Measurements from ENCODE around the gene ACACB.

Gene ACACB

GRCh38 chr12:109281452-109281851 is 165.1 kb downstream of the ACACB start:
- DNase-seq: no peak

GRCh38 chr12:109284392-109284791 is 168.0 kb downstream of the ACACB start:
- DNase-seq: no peak

GRCh38 chr12:109286252-109286651 is 169.9 kb downstream of the ACACB start:
- DNase-seq: no peak

GRCh38 chr12:109286652-109287051 is 170.3 kb downstream of the ACACB start:
- DNase-seq: no peak

GRCh38 chr12:109287181-109287580 is 170.8 kb downstream of the ACACB start:
- no peak for DNase-seq

GRCh38 chr12:109287811-109288469 is 171.6 kb downstream of the ACACB start:
- no peak for DNase-seq

- no peak for DNase-seq
Observed at GRCh38 chr12:109288571-109288970, 172.2 kb downstream of the ACACB start.

- DNase-seq: no peak
Observed at GRCh38 chr12:109289004-109289403, 172.6 kb downstream of the ACACB start.

- DNase-seq: no peak
Observed at GRCh38 chr12:109289551-109289950, 173.2 kb downstream of the ACACB start.

- no peak for DNase-seq
Observed at GRCh38 chr12:109290061-109290460, 173.7 kb downstream of the ACACB start.

- no peak for DNase-seq
Observed at GRCh38 chr12:109291117-109291516, 174.7 kb downstream of the ACACB start.

- no peak for DNase-seq
Observed at GRCh38 chr12:109291521-109292341, 175.3 kb downstream of the ACACB start.

GRCh38 chr12:109292342-109292711 is 175.9 kb downstream of the ACACB start:
- no peak for DNase-seq

GRCh38 chr12:109293106-109293505 is 176.7 kb downstream of the ACACB start:
- DNase-seq: no peak

- DNase-seq: no peak
Observed at GRCh38 chr12:109294286-109294796, 178.0 kb downstream of the ACACB start.

- DNase-seq: no peak
Observed at GRCh38 chr12:109295764-109296425, 179.5 kb downstream of the ACACB start.

GRCh38 chr12:109296431-109296830 is 180.0 kb downstream of the ACACB start:
- DNase-seq: no peak

GRCh38 chr12:109299849-109300248 is 183.5 kb downstream of the ACACB start:
- DNase-seq: no peak

GRCh38 chr12:109301643-109302168 is 185.3 kb downstream of the ACACB start:
- DNase-seq: no peak

GRCh38 chr12:109302358-109302757 is 186.0 kb downstream of the ACACB start:
- DNase-seq: no peak

GRCh38 chr12:109302770-109303169 is 186.4 kb downstream of the ACACB start:
- no peak for DNase-seq

- no peak for DNase-seq
Observed at GRCh38 chr12:109304485-109304884, 188.1 kb downstream of the ACACB start.

- no peak for DNase-seq
Observed at GRCh38 chr12:109305547-109305946, 189.2 kb downstream of the ACACB start.

All from CD4-positive, alpha-beta T cell treated with Interleukin-15 for 1 hour (primary cell).